Left ventricle myocardium superior (tissue), 1 donor: ENCODE measurements around the gene CD2BP2. TPM values are rescaled to one million over a fixed set of nuclear protein-coding genes. Genes with fewer than 3 reads are reported as not detected.
A peak's percentile ranks its signal among the peaks of the same experiment; 100 is the strongest.

ENCODE experiments used
- ATAC-seq: fragments of 200-7000 bp; cut with Tn5 transposase; one replicate; pipeline ENCODE4 v1.9.1; 2020; ENCODE audit warnings: mild to moderate bottlenecking, moderate library complexity
- DNase-seq: peaks from one replicate; pipeline ENCODE4 v3.0.0-alpha.2; 2020
- intact Hi-C: fragments of 100-400 bp; cut with micrococcal nuclease; formaldehyde crosslinking; loops from one replicate; pipeline ENCODE4 v1.11.0; 2022
- total RNA-seq: library from RNA; stranded (reverse); fragmentation: NEBNext Ultra II Directional; extraction: Animal tissue kit (Norgen Biotek cat#: 25700); gene quantifications from one replicate; pipeline ENCODE4 v1.2.1, GENCODE V29; 2021
- donor health status: DM: no; HTN: yes; CAD: no; lungs with severe emphysema.

The CD2BP2 gene
- total RNA-seq, 1 donor from 2014 or later: 29.3 TPM

DNA sequence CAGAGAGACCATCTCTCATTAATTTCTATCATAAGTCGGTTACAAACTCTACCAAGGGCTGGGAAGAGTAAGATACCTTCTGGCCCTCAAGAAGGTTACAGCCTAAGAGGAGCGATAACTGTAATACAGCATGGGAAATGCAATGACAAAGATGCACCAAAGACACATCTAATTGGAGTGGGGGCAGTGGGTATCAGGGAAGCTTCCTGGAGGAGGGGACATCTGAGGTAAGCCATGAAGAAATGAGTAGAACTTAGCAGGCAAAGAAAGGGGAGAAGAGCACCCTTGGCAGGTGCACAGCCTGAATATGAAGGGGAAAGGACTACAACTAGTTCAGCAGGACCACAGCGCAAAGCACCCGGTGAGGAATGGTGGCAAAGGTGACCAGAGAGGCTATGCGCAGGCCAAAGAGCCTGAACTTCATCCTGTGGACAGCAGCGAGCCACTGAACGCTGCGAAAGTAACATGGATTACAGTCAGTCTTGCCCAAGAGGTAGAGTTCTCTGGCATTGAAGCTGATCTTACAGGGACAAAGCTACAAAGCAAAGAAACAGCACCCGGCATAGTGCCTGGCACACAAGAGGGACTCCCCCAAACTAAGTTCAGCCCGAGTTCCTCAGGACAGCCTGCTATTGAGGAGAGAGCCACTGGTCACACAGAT lies 12.4 kb upstream of the CD2BP2 start:
- ATAC-seq (no peak), DNase-seq (peak; percentile 28)
- intact Hi-C loops: no loop called here

GRCh38 chr16:30366511-30366910 lies 11.4 kb upstream of the CD2BP2 start:
- intact Hi-C loops: no loop called here

DNA sequence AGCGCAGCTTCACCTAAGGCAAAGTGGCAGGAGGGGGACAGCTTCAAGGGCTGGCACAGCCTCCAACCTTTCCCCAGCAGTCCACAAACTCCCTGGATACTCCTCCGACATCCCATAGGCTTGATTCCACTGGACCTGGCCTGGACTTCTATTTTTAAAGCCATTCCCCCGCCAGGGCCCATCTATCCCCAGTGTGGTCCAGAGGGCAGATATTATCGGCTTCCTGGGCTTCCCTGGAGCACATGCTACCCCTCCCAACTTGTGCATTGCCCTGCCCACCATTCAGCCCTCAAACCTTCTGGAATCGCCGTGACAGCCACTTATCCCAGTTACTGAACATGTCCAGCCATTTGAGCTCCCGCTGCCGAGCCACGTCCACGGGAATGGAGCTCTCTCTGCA lies 10.1 kb upstream of the CD2BP2 start:
- intact Hi-C loops: no loop called here
- peak; percentile 28 for ATAC-seq
- peak; percentile 24 for DNase-seq

More at GRCh38 chr16:30366511-30366910, 11.4 kb upstream of the CD2BP2 start:
- DNase-seq (no peak), ATAC-seq (no peak)

- DNase-seq (peak; percentile 1), ATAC-seq (no peak)
- intact Hi-C loops: no loop called here
Measured at GRCh38 chr16:30361180-30361579, 6.1 kb upstream of the CD2BP2 start.

- intact Hi-C loops: no loop called here
- DNase-seq: no peak
- ATAC-seq: no peak
Measured at GRCh38 chr16:30359871-30360170, 4.7 kb upstream of the CD2BP2 start.

DNA sequence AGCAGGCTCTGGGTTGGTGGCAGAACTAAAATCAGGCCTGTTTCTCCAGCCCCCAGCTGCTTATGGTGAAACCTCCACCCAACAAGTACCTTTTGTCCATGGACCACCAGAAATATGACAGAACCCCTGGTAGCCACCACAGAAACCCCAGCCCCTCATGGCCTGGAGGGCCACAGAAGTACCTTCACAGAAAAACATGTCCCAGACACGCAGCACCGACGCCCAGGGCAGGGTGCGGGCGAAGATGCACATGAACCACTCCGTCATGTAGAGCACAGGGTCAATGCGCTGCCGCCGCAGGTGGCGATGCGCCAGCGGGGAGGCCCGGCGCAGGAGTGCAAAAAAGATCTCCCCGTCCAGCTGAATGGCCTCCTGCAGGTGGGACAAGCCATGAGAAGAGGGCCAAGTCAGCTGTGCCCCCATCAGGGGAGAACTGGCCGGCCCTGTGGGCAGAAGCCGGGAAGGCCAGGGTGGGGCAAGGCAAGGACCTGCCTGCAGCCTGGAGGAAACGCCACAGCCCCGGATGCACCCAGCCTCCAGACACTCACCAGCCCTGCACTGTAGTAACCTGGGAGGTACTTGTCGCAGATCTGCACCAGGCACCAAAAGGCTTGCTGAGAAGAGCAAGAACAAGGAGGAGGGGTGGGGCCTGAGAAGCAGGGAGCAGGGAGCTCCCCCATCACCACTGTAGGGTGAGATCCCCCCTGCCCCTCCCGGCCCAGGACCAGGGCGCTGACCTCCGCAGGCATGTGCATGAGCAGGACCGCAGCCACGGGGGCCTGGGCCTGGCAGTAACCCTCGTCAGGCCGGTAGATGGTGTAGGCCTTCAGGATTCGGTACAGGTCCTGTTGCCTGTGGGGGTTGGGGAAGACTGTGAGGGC lies 4.1 kb upstream of the CD2BP2 start:
- intact Hi-C loops: no loop called here
- DNase-seq (peak; percentile 0), ATAC-seq (no peak)

DNA sequence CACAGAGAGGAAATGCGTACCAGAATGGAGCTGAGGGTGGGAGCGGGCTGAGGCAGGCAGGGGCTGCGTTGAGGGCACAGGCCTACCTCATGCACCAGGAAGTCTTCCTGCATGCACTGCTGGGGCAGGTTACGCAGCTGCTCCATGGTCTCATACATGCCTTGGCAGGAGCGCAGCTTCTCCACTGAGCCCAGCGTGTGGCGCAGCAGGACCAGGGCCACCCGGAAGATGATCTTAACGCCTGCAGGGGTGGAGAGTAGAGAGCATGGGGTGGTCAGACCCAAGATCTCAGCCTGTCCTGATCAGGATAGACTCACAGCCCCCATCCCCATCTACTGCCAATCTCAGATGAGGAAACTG lies 3.4 kb upstream of the CD2BP2 start:
- intact Hi-C loops: no loop called here
- ATAC-seq (no peak), DNase-seq (peak; percentile 23)

DNA sequence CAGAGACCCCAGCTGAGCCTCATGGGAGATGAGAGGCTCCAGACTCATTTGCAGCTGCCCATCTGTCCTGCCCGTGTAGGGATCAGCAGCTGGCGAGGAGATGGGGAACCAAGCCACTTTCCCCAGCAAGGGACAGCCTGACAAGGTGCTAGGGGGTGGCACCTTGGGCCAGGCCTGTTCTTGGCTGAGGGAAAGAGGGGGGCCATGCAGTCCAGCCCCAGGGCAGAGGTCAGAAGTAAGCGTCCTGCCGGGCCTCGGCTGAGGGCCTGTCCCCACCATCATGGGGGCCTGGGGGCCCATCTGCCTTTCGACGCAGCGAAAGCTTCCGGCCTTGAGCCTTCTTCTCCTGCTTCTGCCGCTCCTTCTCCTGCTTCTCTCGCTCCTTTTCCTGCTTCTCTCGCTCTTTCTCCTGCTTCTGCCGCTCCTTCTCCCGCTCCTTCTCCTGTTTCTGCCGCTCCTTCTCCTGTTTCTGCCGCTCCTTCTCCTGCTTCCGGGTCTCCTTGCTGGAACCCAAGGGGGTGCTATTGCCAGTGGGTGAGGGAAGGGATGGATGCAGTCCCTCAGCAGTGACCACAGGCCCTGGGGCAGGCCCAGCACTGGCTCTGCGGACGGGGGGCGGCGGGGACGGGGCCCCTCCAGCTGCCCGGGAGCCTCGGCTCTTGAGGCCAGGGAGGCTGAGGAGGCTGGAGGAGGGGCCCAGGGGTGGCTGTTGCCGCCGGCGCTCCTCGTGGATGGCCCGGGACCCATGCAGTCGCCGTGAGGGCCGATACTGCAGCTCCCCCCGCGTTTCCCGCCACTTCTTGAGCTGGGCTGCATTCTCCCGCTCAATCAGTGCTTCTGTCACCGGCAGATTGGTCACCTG lies 2.8 kb upstream of the CD2BP2 start:
- DNase-seq (peak; percentile 28), ATAC-seq (no peak)
- intact Hi-C loops: no loop called here

GRCh38 chr16:30357085-30357714 lies 2.1 kb upstream of the CD2BP2 start:
- DNase-seq (peak; percentile 10), ATAC-seq (no peak)
- intact Hi-C loops: no loop called here

- no peak for ATAC-seq
Measured at GRCh38 chr16:30356401-30357084, 1.4 kb upstream of the CD2BP2 start.

DNA sequence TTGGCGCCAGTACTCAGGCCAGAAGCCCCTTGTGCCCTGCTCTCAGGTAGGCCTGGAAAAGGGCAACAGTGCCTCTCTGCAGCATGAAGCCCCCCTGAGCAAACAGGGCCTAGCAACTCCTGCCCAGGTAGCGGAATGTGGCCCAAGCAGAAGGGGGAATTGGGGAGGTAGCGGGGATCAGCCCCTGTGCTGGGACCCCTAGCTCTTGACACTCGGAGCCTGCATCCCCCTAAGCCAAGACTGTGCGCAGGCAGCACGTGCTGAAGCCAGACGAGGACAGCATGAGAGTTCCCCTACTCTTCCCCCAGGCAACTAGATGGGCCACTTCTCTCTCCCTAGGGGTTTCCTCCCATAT lies 823 bp upstream of the CD2BP2 start:
- intact Hi-C loops: no loop called here
- no peak for DNase-seq
- no peak for ATAC-seq

More at GRCh38 chr16:30356401-30357084, 1.4 kb upstream of the CD2BP2 start:
- intact Hi-C loops: no loop called here
- DNase-seq: peak; percentile 46

DNA sequence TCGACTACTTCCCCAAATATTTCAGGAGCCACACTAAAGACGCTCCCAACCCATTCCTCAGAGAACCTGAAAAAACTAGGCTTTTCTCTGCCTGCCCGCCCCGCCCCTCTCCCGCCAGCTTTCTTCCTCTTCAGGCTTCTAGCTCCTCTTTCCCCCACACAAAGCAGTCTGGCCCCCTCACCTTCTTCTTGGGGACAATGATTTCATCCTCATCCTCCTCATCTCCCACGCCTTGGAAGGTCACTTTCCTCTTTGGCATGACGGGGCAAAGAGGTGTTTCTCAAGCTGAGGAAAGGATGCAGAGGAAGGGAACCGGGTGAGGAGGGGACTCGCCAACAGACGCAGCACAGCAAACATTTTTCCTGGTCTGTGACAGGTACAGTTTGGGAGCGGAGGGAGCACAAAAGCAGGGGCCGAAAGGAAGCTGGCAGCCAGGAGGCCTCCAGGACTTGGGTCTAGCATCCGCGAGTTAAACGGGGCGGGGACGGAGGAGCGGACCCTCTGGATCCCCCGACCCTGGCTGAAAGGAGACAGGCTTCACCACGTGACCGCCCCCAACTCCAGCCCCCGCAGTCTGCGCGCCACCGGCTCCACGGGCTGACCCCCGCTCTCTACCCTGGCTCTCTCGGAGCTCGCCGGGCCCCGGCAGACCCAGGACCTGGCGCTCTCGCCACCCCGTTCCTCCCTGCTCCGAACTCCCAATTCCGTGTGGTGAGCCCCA lies 525 bp downstream of the CD2BP2 start:
- intact Hi-C loops: no loop called here
- ATAC-seq (peak; percentile 11), DNase-seq (no peak)

GRCh38 chr16:30353438-30354129 lies 1.5 kb downstream of the CD2BP2 start:
- DNase-seq (no peak), ATAC-seq (no peak)
- intact Hi-C loops: no loop called here

DNA sequence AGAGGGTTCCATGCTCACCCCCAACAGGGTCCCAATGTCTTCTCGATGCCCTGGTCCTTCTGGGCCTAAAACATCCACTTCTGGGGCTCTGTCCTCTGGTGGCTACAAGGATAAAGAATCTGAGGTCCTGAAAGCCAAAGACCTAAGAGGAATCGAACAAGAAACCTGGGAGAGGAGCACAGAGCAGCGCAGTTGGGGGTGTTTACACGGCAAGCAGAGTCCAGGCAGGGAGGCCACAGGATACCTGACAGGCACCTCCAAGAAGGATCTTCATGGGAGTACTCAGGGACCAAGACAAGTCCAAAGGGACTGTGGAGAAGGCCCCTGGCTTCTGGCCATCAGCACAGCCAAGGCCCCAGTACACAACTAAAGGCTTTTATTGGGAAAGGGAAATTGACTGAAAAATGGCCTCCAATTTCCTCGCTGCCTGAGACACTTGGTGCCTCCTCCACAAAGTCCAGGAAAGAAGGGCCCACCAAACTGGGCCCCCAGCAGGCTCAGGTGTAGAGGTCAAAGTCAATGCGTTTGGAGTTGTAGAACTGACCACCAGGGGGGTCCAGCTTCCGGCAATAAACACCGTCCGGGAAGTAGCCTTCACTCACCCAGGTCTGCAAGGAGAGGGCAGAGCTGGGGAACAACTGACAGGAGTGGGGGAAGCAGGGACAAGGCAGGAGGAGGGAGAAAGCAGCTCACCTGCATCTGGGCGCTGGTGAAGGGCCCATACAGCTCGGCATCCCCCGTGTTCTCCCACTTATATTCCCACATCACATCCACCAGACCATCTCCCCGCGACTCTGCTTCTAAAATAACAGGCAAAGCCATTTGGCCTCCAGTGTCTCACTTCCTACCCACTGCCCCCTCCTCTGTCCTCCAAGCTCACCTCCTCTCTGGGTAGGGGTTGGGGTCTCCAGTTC lies 2.4 kb downstream of the CD2BP2 start:
- DNase-seq: no peak
- ATAC-seq: no peak
- intact Hi-C loops: no loop called here

GRCh38 chr16:30351586-30352419 lies 3.3 kb downstream of the CD2BP2 start:
- DNase-seq: peak; percentile 86
- intact Hi-C loops: no loop called here
- ATAC-seq: peak; percentile 55

DNA sequence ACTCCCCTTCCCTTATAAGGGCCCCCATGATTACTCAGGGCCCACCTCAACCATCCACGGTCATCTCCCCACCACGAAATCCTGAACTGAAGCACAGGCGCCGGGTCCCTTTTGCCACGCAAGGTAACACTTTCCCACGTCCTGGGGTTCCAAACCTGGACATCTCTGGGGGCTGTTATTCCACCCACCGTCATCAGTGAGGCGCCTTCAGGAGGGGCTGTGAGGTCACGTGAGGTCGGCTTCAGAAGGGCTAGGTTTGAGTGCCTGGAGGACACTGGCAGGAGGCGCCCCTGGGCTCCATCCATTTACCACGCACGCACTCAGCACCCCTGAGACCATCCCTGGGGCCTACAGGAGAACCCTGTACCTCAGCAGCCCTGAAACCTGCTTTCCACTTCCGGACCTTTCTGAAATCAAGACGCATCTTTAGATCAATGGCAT lies 4.1 kb downstream of the CD2BP2 start:
- intact Hi-C loops: no loop called here
- ATAC-seq (no peak), DNase-seq (no peak)
